K562 (cell line): Measurements from ENCODE around the gene RPS2. TPM values are rescaled to one million over a fixed set of nuclear protein-coding genes. Genes with fewer than 3 reads are reported as not detected.
A peak's percentile ranks its signal among the peaks of the same experiment; 100 is the strongest.

Experiments used
- ATF1 ChIP-seq, 2 experiments: fragments of 450-650 bp in 1 of 2; IDR thresholded peaks; 2 replicates each; pipeline ENCODE4 v1.6.1; 2016; ENCODE audit warnings: missing compliant biosample characterization in 1 of 2, missing genetic modification characterization in 1 of 2
- CHD1 ChIP-seq: fragments of 200-600 bp; sonication (generic); IDR thresholded peaks from one replicate; pipeline ENCODE4 v1.6.1; 2012; ENCODE audit warnings: mild to moderate bottlenecking, moderate library complexity, low read length, inconsistent platforms
- EHMT2 ChIP-seq: fragments of 450-650 bp; IDR thresholded peaks from 2 replicates; pipeline ENCODE4 v1.6.1; 2018; ENCODE audit warnings: antibody characterized with exemption
- ETS2 ChIP-seq: IDR thresholded peaks from 2 replicates; pipeline ENCODE4 v1.6.1; 2016; ENCODE audit warnings: borderline replicate concordance, missing genetic modification characterization, mild to moderate bottlenecking, moderate library complexity, missing compliant biosample characterization; ENCODE audit not compliant: poor library complexity, severe bottlenecking
- ETV1 ChIP-seq: fragments of 450-650 bp; conservative IDR thresholded peaks from 2 replicates; pipeline ENCODE4 v1.6.1; 2016; ENCODE audit warnings: missing genetic modification characterization, control low read depth, low read depth, missing compliant biosample characterization
- GATAD2A ChIP-seq: fragments of 450-650 bp; IDR thresholded peaks from 2 replicates; pipeline ENCODE4 v1.6.1; 2017
- HDAC1 ChIP-seq, 2 experiments: fragments of 450-650 bp; IDR thresholded peaks; 2 replicates each; pipeline ENCODE4 v1.6.1; 2016 to 2017; ENCODE audit warnings: inconsistent platforms in 1 of 2, mild to moderate bottlenecking in 1 of 2, moderate library complexity in 1 of 2
- HLTF ChIP-seq: fragments of 450-650 bp; IDR thresholded peaks from 2 replicates; pipeline ENCODE4 v1.6.1; 2016
- KAT7 ChIP-seq: sonication (generic); formaldehyde crosslinking; IDR thresholded peaks from 2 replicates; pipeline ENCODE4 v1.8.0; 2022; ENCODE audit warnings: missing genetic modification reagents, mild to moderate bottlenecking, borderline replicate concordance
- KDM5B ChIP-seq: fragments of 200-600 bp; sonication (generic); IDR thresholded peaks from 2 replicates; pipeline ENCODE4 v1.6.1; 2012; ENCODE audit warnings: low read depth, mild to moderate bottlenecking, moderate library complexity, low read length, control low read depth, inconsistent platforms; ENCODE audit not compliant: insufficient replicate concordance
- NCOA1 ChIP-seq: fragments of 450-650 bp; IDR thresholded peaks from 2 replicates; pipeline ENCODE4 v1.6.1; 2016; ENCODE audit warnings: low read depth
- PHF20 ChIP-seq: fragments of 450-650 bp; IDR thresholded peaks from 2 replicates; pipeline ENCODE4 v1.6.1; 2018; ENCODE audit not compliant: partially characterized antibody
- SIN3B ChIP-seq: fragments of 450-650 bp; IDR thresholded peaks from 2 replicates; pipeline ENCODE4 v1.6.1; 2017; ENCODE audit warnings: low read depth, mild to moderate bottlenecking, moderate library complexity
- TARDBP ChIP-seq: fragments of 450-650 bp; IDR thresholded peaks from 2 replicates; pipeline ENCODE4 v1.6.1; 2016
- TBP ChIP-seq: optimal IDR thresholded peaks from 2 replicates; pipeline ENCODE3; 2011; ENCODE audit warnings: low read depth, low read length, improper control_type of control experiment
- ZBTB17 ChIP-seq: fragments of 450-650 bp; formaldehyde crosslinking; IDR thresholded peaks from 2 replicates; pipeline ENCODE4 v1.4.0; 2020; ENCODE audit warnings: mild to moderate bottlenecking
- ZNF124 ChIP-seq: sonication (generic); formaldehyde crosslinking; IDR thresholded peaks from 2 replicates; pipeline ENCODE4 v1.8.1; 2022; ENCODE audit warnings: missing genetic modification reagents
- ZNF282 ChIP-seq: sonication (generic); formaldehyde crosslinking; IDR thresholded peaks from 2 replicates; pipeline ENCODE4 v1.8.1; 2023; ENCODE audit warnings: missing genetic modification reagents
- polyA plus RNA-seq, 8 experiments: library from polyadenylated mRNA; depleted of rRNA in 4 of 8; stranded (reverse) in 5 of 8; unstranded in 3 of 8; fragments of >200 nt; fragmentation: Nextera tagmentation in 2 of 8; fragmentation: Illumina TruSeq in 1 of 8; extraction: Ambion mirVana in 2 of 8; extraction: Trizol in 1 of 8; gene quantifications; 2 replicates each; pipeline versions ENCODE4 v1.2.1 to v1.2.3, GENCODE V29; 2011 to 2014; ENCODE audit warnings: inconsistent platforms in 1 of 8, missing spikeins in 1 of 8
- total RNA-seq, 7 experiments: library from RNA; depleted of rRNA in 6 of 7; stranded (reverse); fragments of >200 nt in 6 of 7; fragmentation: Illumina TruSeq in 2 of 7; extraction: Trizol in 2 of 7; gene quantifications; 2 replicates each; pipeline versions ENCODE4 v1.2.1 to v1.2.3, GENCODE V29; 2011 to 2021; ENCODE audit warnings: low replicate concordance in 1 of 7
- TF ChIP-seq, protein P1 (sequence below): sonication (generic); formaldehyde crosslinking; IDR thresholded peaks from 2 replicates; pipeline ENCODE4 v1.8.0; 2022; ENCODE audit warnings: mild to moderate bottlenecking, missing genetic modification reagents
- TF ChIP-seq, protein P2 (sequence below), 2 experiments: fragments of 200-800 bp in 1 of 2; sonication (Bioruptor generic) in 1 of 2; sonication (generic) in 1 of 2; formaldehyde crosslinking in 1 of 2; IDR thresholded peaks in 1 of 2; conservative IDR thresholded peaks in 1 of 2; 2 replicates each; pipeline versions ENCODE4 v1.5.0 to v1.6.1; 2016 to 2020; ENCODE audit warnings: missing compliant biosample characterization in 1 of 2, missing genetic modification characterization in 1 of 2, missing genetic modification reagents in 1 of 2
- TF ChIP-seq, protein P3 (sequence below): sonication (generic); formaldehyde crosslinking; IDR thresholded peaks from 2 replicates; pipeline ENCODE4 v1.8.0; 2023; ENCODE audit warnings: mild to moderate bottlenecking, missing genetic modification reagents
- TF ChIP-seq, protein P4 (sequence below): conservative IDR thresholded peaks from 2 replicates; pipeline ENCODE4 v1.6.1; 2011; ENCODE audit warnings: low read depth, mild to moderate bottlenecking, low read length; ENCODE audit not compliant: control insufficient read depth

The RPS2 gene
- total and polyA plus RNA-seq, 9 of the 15 experiments (the other 6 are each of a cell fraction or from before 2014, with no cell fraction given): 834 to 4,794 (median 3,793) TPM

DNA sequence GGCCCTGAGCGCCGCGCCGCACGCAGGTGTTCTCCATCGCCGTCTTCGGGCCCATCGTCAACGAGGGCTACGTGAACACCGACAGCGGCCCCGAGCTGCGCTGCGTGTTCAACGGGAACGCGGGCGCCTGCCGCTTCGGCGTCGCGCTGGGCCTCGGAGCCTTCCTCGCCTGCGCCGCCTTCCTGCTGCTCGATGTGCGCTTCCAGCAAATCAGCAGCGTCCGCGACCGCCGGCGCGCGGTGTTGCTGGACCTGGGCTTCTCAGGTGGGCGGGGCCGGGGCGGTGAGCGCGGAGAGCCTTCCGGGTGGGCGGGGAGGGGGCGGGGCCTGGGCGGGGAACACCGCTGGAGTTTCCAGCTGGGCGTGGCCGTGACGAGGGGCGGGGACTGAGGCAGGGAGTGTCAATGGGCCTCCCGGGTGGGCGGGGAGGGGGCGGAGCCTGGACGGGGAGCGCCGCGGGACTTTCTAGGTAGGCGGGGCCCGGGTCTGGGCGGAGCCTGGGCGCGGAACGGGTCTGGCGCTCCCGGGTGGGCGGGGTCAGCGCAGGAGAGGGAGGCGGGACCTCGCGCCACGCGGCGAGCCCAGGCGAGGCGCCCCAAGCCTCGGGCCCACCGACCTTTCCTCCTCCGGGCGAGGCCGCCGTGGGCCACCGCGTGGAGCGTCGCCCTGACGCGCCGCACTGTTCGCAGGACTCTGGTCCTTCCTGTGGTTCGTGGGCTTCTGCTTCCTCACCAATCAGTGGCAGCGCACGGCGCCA is 27.5 kb upstream of the RPS2 start (continued):
- TF ChIP-seq, protein P1, sequence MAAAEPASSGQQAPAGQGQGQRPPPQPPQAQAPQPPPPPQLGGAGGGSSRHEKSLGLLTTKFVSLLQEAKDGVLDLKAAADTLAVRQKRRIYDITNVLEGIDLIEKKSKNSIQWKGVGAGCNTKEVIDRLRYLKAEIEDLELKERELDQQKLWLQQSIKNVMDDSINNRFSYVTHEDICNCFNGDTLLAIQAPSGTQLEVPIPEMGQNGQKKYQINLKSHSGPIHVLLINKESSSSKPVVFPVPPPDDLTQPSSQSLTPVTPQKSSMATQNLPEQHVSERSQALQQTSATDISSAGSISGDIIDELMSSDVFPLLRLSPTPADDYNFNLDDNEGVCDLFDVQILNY: peak; percentile 90
- TF ChIP-seq ATF1 (CRISPR knock-in tag; IDR thresholded peaks at IDR 0.05): no peak
- peak; percentile 41; the same call in 1 of the 2 replicates for TF ChIP-seq ATF1 (tag; IDR thresholded peaks at IDR 0.05)
- 0 out of 2 replicates have a peak, but pooled peaks have one; percentile 55 for TF ChIP-seq KAT7 (CRISPR knock-in tag)
- peak; percentile 51; the same call in 1 of the 2 replicates for TF ChIP-seq ZBTB17 (CRISPR knock-in tag)
- TF ChIP-seq, protein P2, sequence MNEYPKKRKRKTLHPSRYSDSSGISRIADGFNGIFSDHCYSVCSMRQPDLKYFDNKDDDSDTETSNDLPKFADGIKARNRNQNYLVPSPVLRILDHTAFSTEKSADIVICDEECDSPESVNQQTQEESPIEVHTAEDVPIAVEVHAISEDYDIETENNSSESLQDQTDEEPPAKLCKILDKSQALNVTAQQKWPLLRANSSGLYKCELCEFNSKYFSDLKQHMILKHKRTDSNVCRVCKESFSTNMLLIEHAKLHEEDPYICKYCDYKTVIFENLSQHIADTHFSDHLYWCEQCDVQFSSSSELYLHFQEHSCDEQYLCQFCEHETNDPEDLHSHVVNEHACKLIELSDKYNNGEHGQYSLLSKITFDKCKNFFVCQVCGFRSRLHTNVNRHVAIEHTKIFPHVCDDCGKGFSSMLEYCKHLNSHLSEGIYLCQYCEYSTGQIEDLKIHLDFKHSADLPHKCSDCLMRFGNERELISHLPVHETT (CRISPR knock-in tag; conservative IDR thresholded peaks at IDR 0.05 in 1 of 2, IDR thresholded peaks at IDR 0.05 in 1 of 2): peak in 1 of 2 experiments; percentile 67; a peak in 2 of 4 replicates
- TF ChIP-seq HLTF: peak; percentile 44; the same call in 1 of the 2 replicates
- TF ChIP-seq ETS2 (tag): no peak
- TF ChIP-seq, protein P3, sequence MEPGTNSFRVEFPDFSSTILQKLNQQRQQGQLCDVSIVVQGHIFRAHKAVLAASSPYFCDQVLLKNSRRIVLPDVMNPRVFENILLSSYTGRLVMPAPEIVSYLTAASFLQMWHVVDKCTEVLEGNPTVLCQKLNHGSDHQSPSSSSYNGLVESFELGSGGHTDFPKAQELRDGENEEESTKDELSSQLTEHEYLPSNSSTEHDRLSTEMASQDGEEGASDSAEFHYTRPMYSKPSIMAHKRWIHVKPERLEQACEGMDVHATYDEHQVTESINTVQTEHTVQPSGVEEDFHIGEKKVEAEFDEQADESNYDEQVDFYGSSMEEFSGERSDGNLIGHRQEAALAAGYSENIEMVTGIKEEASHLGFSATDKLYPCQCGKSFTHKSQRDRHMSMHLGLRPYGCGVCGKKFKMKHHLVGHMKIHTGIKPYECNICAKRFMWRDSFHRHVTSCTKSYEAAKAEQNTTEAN: peak; percentile 83
- TF ChIP-seq TARDBP: peak; percentile 55; the same call in 1 of the 2 replicates
- peak; percentile 51; the same call in 1 of the 2 replicates for TF ChIP-seq SIN3B
- 0 out of 2 replicates have a peak, but pooled peaks have one; percentile 1 for TF ChIP-seq ETV1 (tag)
- no peak for TF ChIP-seq EHMT2
- TF ChIP-seq GATAD2A: 0 out of 2 replicates have a peak, but pooled peaks have one; percentile 30
- peak in 1 of 2 experiments; percentile 78; a peak in 2 of 4 replicates for TF ChIP-seq HDAC1 (IDR thresholded peaks at IDR 0.05)
- peak; percentile 71 for TF ChIP-seq KDM5B
- TF ChIP-seq CHD1: peak; percentile 63
- peak; percentile 80 for TF ChIP-seq PHF20
- TF ChIP-seq, protein P4, sequence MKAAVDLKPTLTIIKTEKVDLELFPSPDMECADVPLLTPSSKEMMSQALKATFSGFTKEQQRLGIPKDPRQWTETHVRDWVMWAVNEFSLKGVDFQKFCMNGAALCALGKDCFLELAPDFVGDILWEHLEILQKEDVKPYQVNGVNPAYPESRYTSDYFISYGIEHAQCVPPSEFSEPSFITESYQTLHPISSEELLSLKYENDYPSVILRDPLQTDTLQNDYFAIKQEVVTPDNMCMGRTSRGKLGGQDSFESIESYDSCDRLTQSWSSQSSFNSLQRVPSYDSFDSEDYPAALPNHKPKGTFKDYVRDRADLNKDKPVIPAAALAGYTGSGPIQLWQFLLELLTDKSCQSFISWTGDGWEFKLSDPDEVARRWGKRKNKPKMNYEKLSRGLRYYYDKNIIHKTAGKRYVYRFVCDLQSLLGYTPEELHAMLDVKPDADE: peak; percentile 28; the same call in 1 of the 2 replicates
- peak; percentile 85; the same call in 1 of the 2 replicates for TF ChIP-seq ZNF282
- peak; percentile 25 for TF ChIP-seq TBP
- no peak for TF ChIP-seq NCOA1
- TF ChIP-seq ZNF124 (CRISPR knock-in tag): no peak
